GM18867 (cell line): ENCODE measurements around the gene CLDN6.
"Not testable (repeated sequence)": the region's sequence is repeated elsewhere in the genome, so short reads cannot be mapped to it uniquely, and the experiment has no call there.

Experiments used
- ATAC-seq: cut with Tn5 transposase; IDR thresholded peaks from one replicate; pipeline ENCODE4 v1.9.1; 2021; ENCODE audit warnings: mild to moderate bottlenecking, moderate library complexity; ENCODE audit not compliant: unreplicated experiment

Gene CLDN6, protein sequence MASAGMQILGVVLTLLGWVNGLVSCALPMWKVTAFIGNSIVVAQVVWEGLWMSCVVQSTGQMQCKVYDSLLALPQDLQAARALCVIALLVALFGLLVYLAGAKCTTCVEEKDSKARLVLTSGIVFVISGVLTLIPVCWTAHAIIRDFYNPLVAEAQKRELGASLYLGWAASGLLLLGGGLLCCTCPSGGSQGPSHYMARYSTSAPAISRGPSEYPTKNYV

DNA sequence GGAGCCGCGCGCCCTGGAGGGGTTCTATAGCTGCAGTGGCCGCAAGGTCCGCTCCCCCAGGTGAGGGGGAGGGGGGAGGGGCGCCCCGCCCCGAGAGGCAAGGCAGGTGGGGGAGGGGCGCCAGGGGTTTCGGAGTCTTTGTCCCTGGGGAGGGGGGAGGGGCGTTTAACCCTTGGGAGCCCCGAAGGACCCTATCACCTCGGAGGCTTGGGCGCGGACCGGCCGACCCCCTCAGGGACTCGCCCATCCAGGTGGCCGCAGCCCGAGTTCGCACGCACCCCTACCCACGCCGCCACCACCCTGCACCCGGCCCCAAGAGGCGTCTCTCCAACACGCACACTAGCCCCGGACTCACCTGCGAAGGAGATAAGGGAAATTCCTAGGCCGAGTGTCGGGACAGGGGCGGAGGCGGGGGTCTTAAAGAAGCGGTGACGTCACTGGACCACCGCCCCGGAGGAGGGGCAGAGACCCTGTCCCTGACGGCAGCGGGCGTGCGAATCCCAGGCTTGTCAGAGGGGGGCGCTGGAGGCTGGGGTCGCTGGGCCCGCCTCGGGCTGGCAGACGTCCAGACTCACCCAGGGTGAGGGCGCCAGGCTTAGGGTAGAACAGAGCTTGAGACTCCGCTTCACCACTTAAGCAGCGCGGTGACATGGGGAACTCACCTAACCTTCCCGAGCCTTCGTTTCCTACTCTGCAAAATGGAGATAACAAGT, at the start of gene CLDN6:
CLDN6 (minus strand) TSS at position 390 of the 713 bp plus-strand sequence. CDS start 2,162 bp downstream, outside the sequence.
- no peak for ATAC-seq

DNA sequence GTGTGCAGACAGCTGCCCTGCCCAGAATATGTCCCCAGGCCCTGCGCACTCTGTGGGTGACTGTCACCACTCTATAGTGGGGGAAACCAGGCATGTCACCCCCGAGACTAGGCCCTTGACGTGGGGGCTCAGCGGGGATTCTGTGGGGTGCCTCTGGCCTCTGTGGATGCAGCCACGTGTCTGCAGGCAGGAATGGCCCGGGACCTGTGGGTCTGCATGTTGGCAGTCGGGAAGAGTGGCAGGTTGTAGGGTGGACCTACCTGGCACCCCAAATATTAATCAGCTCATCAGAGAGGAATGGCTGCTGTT, 48.4 kb upstream of the CLDN6 start:
- ATAC-seq = no peak

DNA sequence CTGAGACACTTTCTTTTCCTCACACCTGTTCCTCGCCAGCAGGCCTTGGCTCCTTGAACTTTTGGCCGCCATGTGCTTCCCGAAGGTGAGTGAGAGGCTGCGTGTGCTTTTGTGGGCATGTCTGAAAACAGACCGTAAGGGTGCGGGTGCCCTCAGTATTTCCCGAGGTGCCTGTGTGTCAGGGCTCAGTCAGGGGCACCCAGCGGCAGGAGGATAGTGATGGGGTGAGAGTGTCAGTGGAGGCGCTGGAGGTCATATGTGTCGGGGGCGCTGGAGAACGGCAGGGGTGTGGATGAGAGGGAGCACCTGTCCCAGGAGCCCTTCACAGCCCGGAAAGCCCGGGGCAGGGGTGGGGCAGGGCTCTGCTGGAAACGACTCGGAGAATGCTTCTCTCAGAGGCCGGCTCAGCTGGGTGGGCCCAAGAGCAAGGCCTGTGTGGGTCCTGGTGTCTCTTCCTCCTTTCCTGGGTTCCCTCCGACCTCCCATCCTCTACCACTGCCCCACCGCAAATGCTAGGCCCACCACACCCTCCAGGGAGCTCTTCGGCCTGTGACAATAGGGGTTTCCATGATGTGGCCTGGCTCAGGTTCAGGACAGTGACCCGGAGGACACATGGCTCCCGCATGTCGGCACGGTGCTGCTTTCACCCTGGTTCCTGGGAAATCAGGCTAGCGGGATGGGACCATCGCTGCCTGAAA, 47.9 kb upstream of the CLDN6 start:
- no peak for ATAC-seq

DNA sequence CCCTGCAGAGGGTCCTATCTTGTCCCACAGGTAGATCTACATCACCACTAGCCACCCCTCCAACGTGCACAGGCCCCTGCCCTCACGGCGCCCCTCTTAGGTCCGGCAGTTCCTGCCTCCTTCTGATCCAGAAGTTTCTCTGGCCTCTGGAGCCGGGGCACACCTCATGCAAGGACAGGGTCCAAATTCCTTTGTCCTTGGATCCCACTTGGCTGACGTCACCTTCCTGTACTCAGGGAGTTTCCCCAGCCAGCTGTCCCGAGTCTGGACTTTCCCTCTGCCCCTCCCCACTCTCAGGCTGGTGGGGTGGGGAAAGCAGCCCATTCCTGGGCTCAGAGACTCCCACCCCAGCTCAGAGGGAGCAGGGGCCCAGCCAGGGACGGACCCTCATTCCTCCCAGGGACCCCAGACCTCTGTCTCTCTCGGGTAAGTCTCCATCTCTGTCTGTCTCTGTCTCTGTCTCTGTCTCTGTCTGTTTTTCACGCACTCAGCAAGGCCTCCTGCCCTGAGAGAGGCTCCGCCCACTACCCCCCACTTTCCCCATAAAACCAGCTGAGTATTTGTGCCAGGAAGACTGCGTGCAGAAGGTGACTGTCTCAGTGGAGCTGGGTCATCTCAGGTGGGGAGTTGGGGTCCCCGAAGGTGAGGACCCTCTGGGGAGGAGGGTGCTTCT, 47.2 kb upstream of the CLDN6 start, which contains the start of gene IL32:
IL32 (plus strand) TSS at position 572 of the 673 bp plus-strand sequence. CDS start 172 bp downstream, outside the sequence.
- ATAC-seq = no peak

DNA sequence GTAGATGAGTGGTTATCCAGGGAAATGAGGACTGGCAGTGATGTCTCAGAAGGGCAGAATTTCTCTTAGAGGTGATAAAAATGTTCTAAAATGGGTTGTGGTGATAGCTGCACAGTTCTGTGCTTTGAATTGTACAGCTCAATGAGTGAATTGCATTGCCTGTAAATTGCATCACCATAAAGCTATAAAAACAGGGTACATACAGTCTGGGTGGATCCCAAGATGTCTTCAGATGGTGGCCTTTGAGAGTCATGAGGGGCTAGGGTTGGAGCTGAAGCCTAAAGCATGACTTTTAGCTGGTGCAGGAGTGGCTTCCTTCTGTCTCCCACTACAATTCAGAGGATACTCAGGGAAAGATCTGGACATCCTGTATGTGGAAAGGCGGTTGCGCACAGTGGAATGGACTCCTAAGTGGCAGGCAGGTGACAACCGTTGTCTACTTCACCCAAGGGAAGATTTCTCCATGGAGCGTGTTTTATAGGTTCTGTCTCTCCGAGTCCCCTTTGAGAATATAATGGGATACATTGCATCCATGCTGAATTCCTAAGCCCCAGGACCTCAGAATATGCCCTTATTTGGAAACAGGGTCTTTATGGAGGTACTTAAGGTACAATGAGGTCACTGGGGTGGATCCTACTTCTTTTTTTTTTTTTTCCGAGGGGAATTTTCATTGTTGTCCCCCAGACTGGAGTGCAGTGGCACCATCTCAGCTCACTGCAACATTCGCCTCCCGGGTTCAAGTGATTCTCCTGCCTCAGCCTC, 45.8 kb upstream of the CLDN6 start:
- no peak for ATAC-seq

DNA sequence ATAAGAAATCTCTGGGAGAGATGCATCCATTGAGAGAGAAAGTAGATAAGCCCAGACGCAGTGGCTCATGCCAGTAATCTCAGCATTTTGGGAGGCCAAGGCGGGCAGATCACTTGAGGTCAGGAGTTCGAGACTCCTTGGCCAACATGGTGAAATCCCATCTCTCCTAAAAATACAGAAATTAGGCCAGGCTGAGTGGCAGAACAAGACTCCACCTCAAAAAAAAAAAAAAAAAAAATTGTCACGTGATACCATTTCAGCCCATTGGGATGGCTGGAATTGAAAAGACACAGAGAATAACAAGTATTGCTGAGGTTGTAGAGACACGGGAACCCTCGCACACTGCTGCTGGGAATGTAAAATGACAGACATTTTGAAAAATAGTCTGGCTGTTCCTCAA, 44.6 kb upstream of the CLDN6 start:
- ATAC-seq = no peak

DNA sequence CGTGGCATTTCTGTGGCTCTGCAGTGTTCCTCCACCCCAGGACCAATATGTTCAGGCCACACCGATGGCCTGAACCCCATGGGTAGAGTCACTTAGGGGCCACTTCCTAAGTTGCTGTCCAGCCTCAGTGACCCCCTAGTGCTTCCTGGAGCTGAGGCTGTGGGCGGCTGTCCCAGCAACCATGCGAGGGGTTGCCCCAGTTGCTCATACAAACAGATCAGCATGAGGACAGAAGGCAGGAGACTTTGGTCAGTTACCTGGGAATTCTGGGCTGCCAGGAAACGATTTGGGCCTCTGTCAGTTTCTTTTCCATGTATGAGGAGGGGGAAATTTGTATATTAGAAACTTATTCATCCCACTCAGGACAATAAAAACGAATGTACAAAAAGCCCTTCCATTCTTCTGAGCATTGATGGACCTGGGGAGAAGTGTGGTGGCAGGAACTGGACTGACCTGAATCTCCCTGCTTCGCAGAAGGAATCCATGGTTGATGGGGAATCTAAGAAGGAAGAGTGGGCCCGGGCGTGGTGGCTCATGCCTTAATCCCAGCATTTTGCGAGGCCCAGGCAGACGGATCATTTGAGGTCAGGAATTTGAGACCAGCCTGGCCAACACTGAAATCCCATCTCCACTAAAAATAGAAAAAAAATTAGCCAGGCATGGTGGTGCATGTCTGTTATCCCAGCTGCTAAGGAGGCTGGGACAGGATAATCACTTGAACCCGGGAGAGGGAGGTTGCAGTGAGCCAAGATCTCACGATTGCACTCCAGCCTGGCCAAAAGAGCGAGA, 42.5 kb upstream of the CLDN6 start:
- ATAC-seq = no peak

DNA sequence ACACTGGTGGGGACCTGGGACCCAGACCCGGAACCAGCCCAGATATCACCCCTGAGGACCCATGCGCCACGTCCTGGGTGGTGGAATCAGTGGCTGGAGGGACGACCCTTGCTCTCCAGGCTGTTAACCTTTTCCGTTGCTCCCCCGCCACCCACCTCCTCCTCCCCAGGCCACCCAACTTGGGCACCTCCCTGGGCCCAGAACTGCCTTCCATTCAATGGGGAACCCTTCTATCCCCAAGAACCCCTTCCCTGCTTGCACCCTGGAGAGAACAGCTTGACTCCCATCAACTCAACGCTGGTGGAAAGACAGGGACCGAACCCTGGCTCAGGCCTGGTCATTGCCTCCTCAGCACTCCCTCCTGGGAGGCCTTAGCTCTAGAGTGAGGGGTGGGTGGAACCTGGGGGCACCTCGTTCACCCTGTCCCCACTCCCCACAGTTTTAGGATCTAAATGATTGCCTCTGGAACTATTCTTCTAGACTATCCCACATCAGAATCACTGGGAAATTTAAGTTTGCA, 41.8 kb upstream of the CLDN6 start:
- ATAC-seq = no peak

DNA sequence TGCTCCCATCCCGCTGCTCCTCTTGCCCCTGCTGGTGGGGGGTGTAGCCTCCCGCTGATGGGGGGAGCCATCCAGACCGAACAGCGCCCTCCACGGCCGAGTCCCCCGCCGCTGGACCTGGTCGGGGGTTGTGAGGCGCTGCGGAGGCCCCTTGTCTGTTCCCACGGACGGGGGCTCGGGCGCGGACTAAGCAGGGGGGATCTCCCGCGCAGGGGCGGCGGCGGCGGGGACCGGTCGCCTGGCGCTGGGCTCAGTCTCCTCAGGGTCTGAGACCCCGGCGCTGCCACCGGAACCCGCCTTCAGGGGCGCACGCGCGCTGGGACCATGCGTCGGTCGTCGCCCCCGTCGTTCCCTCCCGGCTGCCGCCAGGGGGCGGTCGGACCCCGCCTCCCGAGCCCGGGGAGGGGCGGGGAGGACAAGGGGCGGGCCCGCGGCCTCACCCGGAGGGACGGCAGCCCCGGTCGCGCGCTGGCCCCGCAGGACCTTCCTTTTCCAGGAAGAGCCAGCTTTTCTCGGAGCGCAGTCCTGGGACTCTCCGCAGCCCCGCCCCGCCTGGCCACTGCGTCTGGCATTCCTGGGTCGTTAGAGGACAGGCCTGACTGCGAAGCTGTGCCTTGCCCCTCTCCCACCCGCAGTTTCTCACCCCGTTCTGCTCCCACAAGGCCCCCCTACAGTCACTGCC, 41.2 kb upstream of the CLDN6 start:
- ATAC-seq = peak; percentile 78

DNA sequence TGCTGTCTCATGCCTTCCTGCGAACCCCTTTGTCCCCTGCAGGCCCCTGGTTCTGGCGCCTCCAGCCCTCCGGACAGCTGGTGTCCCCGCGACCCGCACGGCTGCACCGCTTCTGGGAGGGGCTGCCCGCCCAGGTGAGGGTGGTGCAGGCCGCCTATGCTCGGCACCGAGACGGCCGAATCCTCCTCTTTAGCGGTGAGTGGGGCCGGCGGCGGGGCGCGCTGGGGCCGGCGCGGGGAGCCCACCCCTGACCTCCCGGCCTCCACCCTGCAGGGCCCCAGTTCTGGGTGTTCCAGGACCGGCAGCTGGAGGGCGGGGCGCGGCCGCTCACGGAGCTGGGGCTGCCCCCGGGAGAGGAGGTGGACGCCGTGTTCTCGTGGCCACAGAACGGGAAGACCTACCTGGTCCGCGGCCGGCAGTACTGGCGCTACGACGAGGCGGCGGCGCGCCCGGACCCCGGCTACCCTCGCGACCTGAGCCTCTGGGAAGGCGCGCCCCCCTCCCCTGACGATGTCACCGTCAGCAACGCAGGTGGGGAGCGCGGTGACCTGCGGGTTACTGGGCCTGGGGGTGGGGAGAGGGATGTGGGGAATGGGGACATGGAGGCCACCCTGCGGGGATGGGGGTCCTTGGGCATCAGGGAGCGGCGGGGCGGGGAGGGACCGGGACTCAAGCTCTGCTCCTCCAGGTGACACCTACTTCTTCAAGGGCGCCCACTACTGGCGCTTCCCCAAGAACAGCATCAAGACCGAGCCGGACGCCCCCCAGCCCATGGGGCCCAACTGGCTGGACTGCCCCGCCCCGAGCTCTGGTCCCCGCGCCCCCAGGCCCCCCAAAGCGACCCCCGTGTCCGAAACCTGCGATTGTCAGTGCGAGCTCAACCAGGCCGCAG, 40.4 kb upstream of the CLDN6 start:
- ATAC-seq = peak; percentile 19

DNA sequence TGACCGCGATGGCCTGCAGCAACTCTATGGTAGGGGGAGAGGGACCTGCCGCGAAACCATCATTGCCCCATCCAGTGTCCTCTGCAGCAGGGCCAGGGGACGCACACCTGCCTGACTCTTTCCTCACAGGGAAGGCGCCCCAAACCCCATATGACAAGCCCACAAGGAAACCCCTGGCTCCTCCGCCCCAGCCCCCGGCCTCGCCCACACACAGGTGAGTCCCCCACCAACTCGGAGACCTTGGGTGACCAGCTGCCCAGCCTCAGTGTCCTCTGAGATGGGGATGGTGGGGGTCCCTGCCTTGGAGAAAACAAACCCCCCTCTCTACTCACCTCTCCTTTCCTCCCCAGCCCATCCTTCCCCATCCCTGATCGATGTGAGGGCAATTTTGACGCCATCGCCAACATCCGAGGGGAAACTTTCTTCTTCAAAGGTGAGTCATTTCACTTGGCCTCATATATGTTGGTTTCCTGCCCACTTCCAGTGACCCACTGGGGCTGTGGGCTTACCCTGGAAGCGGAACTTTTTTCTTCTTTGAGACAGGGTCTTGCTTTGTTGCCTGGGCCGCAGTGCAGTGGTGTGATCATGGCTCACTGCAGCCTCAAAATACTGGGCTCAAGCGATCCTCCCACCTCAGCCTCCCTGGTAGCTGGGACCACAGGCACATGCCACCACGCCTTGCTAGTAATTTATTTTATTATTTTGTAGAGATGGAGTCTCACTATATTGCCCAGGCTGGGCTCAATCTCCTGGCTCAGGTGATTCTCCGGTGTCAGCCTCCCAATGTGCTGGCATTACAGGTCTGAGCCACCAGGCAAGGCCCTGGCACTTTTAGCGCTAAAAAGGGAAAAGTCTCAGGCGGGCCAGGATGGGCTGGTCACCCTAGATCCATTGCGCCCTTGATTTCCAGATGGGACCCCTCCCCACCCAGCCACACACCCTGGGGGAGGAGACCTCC, 39.5 kb upstream of the CLDN6 start:
- ATAC-seq = no peak

DNA sequence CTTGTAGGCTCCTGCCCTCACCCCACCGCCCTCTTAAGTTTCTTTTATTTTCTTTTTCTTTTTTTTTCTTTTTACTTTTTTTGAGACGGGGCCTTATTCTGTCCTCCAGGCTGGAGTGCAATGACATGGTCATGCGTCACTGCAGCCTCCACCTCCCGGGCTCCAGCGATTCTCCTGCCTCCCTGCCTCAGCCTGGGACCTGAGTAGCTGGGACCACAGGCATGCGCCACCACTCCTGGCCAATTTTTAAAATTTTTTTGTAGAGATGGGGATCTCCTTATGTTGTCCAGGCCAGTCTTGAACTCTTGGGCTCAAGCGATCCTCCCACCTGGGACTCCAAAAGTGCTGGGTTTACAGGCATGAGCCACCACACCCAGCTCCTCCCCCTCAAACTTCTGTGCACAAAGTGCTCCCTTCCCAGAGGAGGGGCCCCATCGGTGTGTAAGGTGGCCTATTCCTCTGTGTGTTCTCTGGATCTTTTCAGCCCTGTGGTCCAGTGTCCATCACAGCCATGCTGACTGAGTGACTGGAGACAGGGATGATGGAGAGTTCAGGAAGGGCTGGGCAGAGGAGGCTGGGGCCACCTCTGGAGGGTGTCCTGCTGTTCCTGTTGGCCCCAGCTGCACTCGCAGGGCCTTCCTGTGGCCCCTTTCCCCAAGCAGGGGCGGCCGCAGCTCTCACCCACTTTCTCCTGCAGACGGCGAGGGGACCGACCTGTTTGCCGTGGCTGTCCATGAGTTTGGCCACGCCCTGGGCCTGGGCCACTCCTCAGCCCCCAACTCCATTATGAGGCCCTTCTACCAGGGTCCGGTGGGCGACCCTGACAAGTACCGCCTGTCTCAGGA, 38.6 kb upstream of the CLDN6 start:
- ATAC-seq = no peak

DNA sequence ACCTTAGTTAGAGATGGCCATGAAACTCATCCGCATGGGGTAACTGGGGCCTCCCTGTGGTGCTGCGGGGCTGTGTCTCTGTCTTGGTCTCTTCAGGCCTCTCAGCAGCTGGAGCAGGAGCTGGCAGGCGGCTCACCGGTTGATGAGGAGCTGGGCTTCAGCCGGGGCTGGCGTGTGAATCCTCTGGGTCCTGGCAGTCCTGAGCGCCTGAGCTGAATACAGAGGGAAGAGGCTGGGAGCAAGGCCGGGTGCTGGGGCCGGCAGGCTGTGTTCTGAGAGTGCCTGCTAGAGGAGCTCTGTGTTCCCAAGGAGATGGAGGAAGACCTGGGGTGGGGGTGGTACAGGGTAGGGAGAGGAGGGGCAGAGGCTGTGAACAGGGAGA, 37.7 kb upstream of the CLDN6 start:
- ATAC-seq = not testable (repeated sequence)

DNA sequence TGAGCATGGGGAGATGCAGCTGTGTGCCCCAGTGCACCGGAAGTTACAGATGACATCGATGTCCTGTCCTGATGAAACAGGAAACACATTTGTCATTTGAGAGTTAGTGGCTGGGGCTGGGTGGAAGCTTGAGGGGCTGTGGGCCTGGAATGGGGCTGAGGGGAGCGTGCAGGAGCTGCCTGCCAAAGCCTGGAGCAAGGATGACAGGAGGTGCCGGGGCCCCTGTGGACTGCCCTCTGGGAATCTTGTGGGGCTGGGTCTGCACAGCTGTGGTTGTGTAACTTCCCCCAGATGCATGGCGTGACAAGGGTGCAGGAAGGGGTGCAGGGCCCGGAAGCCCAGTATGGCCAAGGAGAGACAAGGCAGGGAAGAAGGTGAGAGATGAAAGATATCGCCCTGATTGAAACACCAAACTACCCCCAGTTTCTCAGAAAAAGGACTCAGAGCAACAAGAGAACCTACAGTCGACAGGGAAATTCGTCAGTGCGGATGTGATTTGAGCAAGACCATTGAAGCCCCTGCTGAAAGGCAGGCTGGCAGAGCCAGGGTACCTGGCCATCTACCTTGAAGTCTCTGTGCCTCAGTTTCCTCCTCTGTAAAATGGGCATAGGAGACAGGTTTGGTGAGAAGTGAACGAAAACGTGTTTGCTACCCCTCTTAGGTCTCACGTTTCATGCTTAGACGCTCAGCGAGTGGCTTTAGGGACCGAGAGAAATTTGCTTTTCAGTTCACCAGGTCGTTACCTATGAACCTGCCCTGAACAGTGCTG, 37.2 kb upstream of the CLDN6 start:
- no peak for ATAC-seq

DNA sequence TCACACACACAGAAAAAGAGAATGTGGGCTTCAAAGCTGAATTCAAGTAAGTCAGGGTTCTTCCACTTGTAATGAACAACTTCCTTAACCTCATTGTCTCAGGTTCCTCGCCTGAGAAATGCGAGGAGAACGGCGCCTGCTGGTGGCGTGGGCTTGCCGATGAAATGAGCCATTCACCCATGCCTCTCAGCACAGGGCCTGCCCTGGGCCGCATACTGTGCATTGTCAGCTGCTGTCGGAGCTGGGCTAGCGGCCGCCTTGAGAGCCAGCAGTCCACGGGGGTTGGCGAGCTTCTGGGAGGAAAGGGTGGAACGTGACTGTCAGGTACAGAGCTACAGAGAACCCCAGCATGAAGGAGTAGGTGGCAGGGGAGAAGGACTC, 35.3 kb upstream of the CLDN6 start:
- not testable (repeated sequence) for ATAC-seq
